ENCODE results near the gene PHOX2B. TPM values are rescaled to one million over a fixed set of nuclear protein-coding genes. Genes with fewer than 3 reads are reported as not detected.

The PHOX2B gene
- total and polyA plus RNA-seq, 4 donors = not detected

Small RNAs within 50 kb of the gene (small RNA-seq; reads per million reads assigned to genes)
- not detected for gene RNU1-49P

Other genes starting within 250 kb of the PHOX2B start
- gene LIMCH1, start 210.6 kb downstream of the PHOX2B start, total RNA-seq = 10 to 100 TPM in 1 of 2 donors, 1 to 10 TPM in 1; 2.0 to 30.6 TPM
- 1 to 10 TPM; 7.0 to 9.2 TPM for gene LIMCH1, start 210.6 kb downstream of the PHOX2B start, polyA plus RNA-seq
- gene TMEM33, start 186.7 kb upstream of the PHOX2B start, total RNA-seq = 10 to 100 TPM; 28.8 to 49.0 TPM
- 10 to 100 TPM; 20.8 to 34.7 TPM for gene TMEM33, start 186.7 kb upstream of the PHOX2B start, polyA plus RNA-seq
- under 1 TPM; under 0.01 to 0.59 TPM for gene DCAF4L1, start 233.0 kb upstream of the PHOX2B start, total RNA-seq
- gene DCAF4L1, start 233.0 kb upstream of the PHOX2B start, polyA plus RNA-seq = under 1 TPM; 0.05 to 0.08 TPM
- 10 to 100 TPM; 27.6 to 31.0 TPM for gene SLC30A9, start 241.8 kb upstream of the PHOX2B start, total RNA-seq
- gene SLC30A9, start 241.8 kb upstream of the PHOX2B start, polyA plus RNA-seq = 10 to 100 TPM; 13.5 to 16.7 TPM

All from liver (tissue), 5 donors.